Activated CD4-positive, alpha-beta T cell treated with anti-CD3 and anti-CD28 coated beads, Interleukin-2, amount 50 U/mL, for 24 hours (primary cell): ENCODE data around the gene ASIC3.
"Not testable (repeated sequence)": the region's sequence is repeated elsewhere in the genome, so short reads cannot be mapped to it uniquely, and the experiment has no call there.

ENCODE experiments used
- DNase-seq, 2 donors: peaks; one replicate each; pipeline ENCODE4 v3.0.0-alpha.2; 2020; ENCODE audit warnings: low read depth in 1 of 2, low spot score in 1 of 2

The ASIC3 gene

DNA sequence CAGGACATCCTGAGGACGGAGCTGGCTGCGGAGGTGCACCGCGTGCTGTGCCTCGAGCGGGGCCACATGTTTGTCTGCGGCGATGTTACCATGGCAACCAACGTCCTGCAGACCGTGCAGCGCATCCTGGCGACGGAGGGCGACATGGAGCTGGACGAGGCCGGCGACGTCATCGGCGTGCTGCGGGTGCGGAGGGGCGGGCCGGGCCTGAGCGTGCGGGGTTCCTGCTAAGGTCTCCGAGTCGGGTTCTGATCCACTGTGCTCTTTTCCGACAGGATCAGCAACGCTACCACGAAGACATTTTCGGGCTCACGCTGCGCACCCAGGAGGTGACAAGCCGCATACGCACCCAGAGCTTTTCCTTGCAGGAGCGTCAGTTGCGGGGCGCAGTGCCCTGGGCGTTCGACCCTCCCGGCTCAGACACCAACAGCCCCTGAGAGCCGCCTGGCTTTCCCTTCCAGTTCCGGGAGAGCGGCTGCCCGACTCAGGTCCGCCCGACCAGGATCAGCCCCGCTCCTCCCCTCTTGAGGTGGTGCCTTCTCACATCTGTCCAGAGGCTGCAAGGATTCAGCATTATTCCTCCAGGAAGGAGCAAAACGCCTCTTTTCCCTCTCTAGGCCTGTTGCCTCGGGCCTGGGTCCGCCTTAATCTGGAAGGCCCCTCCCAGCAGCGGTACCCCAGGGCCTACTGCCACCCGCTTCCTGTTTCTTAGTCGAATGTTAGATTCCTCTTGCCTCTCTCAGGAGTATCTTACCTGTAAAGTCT, 34.4 kb upstream of the ASIC3 start:
- DNase-seq = peak; percentile 57 to 79

DNA sequence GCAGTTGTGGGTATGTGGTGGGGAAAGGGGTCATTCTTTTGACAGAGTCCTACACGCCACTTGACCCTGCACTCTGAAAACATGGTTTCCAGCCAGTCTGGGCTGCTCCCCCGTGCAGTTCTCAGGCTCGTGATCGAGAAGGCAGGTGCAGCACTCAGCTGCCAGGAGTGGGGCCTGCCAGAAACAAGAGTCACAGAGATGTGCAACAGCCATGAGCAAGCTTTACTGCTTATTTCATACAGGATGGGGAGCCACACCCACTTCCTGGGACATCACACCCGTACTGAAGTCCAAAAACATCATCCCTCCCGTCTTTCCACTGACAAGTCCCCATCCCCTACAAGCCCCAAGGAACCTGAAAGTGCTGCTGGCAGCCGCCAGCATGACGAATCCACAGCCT, 33.4 kb upstream of the ASIC3 start:
- DNase-seq = no peak

DNA sequence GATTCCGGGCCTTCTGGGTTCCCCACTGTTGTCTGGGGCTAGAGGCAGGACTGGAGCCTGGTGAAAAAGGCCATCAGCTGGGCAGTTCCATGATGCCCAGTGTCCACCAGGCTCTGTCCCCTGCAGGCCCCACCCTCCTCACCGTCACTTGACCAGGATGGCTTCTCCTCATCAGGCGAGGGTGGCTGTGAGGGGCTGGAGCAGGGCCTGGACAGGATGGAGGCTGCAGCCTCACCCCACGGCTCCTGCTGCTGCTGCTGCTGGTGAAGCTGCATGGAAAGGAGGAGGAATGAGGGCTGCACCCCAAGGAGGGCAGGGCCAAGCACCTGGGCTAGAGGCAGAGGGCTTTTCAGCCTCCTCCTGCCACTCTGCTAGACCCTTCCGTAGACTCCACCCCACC, 32.4 kb upstream of the ASIC3 start:
- no peak for DNase-seq

DNA sequence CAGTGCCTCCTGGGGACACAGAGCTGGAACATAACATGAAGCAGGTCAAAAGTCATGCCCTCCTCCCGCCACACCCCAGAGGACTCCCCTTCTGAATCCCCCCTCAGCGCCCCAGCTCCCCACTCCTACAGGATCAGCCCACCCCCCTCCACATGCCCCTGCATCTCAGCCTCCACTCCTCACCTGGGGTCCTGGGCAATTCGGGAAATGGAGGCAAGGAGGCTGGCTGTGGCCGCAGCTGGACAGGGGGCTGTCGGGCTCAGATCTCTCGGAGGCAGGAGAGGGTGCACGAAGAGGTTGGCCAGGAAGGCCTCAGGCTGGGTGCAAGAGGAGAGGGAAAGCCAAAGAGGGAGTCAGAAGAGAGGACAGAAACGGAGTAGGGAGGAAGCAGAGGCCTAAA, 31.8 kb upstream of the ASIC3 start:
- DNase-seq = no peak

DNA sequence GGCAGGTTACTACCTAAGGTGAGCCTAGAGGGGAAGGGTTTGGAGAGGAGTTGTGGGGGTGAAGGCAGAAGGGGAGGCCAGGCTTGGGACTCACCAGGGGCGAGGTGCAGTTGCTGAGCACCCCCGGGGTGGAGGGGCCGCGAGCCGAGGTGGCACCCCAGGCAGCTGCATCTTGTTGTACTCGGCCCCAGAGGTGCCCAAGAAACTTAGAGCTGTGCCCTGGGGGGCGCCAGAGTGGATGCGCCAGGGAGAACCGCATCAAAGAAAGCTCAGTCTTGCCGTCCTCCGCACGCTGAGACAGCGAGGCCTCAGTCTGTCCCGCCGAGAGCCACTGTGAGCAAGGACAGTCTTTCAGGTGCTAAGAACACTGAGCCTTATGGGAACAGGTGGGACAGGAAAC, 31.4 kb upstream of the ASIC3 start:
- DNase-seq = no peak

DNA sequence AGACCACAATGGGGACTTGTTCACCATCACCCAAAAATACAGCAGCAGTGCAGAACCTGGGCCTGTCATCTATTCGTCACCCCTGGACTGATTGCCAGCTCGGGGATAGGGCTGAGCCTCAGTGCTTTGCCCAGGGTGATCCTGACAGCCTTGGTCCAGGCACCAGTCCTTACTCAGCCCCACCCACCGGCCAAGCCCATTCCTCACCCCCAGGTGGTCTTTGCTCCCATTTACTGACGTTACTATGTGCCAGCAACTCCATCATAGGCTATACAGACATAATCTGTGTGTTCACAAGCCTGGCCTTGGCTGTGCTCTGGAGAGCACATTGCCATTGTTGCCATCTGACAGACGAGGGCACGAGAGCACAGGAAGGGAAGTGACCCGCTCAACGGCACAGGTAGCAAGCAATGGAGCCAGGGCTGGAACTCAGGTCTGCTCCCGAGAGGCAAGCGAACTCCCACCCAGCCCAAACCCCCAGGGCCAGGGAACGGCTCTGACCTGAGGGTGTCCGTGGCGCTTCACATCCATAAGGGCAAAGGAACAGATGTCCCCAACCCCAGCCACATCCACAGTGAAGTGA, 30.9 kb upstream of the ASIC3 start:
- DNase-seq = no peak

DNA sequence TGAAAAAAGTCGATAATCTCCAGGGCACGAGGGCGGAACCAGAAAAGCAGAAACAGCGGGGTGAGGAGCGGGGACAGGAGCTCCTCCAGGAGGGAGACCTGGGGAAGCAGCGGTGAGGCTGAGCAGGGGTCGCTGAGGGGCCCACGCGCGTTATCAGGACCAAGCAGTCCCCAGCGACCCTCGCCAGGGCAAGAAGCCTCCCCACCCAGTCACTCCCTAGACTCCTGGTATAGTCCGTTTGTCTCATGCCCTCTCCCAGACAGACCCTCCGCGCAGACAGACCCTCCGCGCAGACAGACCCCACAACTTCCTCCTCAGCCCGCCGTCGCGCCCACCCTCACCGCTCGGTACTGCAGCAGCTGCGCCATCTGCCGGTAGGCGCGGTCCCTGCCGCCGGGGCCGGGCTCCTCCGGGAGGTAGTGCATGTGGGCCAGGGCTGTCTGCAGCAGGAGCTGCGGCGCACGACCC, 30.3 kb upstream of the ASIC3 start:
- DNase-seq = peak; percentile 61 to 68

DNA sequence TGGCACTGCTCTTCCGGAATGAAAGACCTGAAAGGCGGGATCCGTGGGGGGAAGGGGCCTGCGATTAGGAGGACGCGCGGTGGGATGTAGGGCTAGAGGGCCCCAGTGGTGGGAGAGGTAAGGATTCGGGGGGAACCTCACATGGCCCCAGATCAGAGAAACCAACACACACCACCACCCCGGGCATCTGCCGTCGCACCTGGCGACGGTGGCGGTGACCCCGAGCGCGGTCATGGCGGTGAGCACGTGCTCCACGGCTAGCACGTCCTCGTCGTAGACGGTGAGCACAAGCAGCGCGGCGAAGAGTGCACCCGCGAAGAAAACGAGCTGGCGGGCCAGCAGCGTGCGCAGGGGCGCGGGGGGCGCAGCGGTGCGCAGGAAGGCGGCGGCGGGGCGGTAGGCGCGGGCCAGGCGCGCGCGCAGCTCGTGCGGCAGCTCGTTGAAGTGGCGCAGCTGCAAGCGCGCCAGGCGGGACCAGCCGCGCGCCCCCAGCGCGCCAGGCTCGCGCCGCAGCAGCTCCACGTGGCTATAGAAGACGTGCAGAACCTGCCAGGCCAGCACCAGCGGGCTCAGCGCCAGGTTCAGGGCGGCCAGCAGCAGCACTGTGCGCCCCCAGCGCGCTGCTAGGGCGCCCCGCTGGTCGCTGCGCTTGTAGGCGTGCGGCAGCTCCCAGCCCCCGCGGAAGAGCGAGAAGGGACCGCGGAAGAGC, 29.8 kb upstream of the ASIC3 start:
- DNase-seq = no peak

DNA sequence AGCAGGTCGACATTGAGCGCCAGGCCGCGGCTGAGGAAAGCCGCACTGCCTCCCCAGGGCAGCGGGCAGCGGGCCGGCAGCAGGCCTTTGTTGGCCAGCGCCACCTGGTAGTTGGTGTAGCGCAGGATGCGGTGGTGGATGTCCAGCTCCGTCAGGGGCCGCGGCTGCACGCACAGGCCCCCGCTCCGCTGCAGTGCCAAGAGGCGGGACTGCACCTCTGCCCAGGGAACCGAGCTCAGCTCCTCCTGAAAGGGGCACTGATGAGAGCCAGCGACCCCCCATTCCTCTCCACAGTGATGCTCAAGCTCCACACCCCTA, 29.2 kb upstream of the ASIC3 start:
- DNase-seq = no peak

DNA sequence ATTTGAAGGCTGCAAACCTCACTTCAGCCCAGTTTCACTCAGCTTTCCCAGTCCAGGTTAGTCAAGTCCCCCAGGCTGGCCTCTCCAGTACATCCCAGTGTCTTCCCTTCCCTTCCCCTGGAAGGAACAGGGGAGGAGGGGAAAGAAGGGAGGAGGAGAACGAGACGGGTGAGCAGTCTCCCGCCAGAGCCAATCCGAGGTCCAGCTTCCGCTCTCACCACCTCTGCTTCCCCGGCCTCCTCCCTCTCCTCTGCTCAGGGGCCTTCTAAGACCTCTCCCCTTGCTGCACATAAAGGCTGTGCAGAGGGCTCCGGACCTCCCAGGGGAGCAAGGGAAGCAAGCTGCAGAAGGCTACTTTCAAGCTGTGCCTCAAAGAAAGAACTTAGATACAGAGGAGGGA, 28.1 kb upstream of the ASIC3 start:
- DNase-seq = no peak

DNA sequence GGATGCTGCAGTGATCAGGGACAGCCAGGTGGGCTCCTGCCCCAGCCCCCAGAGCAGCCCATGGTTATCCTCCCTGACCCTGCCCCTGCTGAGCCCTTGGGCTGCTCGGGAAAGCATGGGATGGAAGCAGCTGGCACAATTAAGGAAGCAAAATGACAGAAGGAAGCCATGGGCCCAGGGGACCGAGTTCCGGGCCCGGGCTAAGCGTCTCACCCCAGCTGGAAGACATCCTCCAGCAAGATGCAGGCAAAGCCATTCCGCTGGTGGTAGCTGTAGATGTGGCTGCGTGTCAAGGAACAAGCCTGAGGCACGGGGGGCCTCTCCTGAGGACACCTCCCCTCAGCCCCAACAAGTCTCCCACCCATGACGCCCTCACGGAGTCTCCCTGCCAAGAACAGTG, 25.1 kb upstream of the ASIC3 start:
- no peak for DNase-seq

DNA sequence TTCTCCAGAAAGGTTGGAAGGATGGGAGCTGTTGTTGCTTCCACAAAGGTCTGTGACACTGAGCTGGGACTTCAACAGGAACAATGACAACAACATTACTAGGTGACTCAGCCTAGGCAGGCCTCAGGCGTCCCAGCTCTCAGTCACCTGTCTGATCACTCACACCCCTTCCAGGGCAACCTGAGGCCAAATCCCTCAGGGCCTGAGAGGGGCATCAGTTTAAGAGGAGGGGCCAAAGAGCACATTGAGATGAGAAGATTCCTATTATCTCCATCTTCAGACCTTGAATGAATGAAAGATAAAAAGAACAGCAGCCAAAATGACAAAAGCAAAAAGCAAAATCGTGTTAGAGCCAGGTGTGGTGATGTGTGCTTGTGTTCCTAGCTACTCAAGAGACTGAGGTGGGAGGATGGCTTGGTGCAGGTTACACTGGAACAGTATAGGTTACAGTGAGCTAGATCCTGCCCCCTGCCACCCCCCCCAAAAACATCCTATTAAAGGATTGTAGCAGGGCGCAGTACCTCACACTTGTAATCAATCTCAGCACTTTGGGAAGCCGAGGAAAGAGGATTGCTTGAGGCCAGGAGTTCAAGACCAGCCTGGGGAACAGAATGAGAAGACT, 23.8 kb upstream of the ASIC3 start, which contains the start of gene ATG9B:
Gene ATG9B (minus strand): TSS at position 60 of the 622 bp plus-strand sequence. CDS start 71 bp downstream, outside the sequence.
- no peak for DNase-seq

DNA sequence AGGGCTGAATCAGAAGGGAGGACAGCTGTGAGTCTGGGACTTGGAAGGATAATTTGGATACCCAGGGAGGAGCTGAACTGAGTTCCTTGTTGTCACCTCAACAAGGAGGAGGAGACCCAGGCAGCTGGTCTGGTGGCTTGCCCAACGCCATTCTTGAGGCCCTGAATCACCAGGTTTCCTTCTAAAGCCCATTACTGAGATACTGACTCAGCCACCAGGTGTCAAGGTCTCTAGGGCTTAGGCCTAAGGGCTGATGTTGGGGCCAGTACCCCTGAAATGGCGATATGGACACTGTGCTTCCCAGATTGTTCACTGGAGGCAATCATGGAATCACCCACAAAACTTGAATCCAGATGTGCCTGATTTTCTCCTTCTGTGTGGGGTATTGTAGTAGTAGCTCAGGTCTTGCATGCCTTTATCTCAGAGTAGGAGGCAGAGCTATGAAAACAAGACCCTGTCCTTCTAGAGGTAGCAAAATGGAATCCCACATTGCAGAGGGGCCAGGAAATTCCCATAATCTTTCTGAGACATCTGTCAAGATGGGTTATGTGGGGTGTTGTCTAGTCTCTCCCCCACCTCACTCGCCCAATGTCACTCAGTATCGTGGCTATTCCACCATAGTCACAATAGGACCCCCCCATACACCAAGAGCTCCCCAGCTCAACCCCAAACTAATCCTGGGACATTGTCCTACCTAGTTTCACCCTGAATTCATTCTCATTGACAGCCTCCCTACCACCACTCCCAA, 22.2 kb upstream of the ASIC3 start:
- DNase-seq = no peak

DNA sequence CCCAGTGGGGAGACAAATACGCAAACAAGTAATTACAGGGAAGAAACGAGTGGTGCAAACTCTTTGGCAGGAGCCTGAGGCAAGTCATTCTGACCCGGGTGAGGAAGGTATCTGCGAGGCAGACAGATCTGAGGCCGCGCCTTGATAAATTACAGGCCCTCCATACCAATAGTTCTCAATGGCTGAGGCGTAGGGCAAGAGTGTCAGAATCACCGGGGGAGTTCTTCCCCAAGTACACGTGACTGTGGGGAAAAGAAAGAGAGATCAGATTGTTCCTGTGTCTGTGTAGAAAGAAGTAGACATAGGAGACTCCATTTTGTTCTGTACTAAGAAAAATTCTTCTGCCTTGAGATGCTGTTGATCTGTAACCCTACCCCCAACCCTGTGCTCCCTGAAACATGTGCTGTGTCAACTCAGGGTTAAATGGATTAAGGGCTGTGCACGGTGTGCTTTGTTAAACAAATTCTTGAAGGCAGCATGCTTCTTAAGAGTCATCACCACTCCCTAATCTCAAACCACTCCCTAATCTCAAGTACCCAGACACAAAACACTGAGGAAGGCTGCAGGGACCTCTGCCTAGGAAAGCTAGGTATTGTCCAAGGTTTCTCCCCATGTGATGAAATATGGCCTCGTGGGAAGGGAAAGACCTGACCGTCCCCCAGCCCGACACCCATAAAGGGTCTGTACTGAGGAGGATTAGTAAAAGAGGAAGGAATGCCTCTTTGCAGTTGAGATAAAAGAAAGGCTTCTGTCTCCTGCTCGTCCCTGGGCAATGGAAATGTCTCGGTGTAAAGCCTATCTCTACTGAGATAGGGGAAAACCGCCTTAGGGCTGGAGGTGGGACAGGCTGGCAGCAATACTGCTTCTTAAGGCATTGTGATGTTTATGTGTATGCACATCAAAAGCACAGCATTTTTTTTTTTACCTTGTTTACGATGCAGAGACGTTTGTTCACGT, 21.3 kb upstream of the ASIC3 start:
- DNase-seq = not testable (repeated sequence)

DNA sequence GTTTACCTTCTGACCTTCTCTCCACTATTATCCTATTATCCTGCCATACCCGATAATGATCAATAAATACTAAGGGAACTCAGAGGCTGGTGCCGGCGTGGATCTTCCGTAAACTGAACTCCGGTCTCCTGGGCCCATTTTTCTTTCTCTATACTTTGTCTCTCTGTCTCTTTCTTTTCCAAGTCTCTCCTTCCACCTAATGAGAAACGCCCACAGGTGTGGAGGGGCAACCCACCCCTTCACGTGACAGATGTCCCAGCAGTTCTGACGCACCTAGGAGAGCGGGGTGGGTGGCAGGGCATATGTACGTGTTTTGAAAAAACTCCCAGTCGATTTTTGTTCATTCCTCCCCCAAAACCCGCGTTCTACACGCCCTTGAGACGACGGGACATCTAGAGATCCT, 20.6 kb upstream of the ASIC3 start:
- not testable (repeated sequence) for DNase-seq

DNA sequence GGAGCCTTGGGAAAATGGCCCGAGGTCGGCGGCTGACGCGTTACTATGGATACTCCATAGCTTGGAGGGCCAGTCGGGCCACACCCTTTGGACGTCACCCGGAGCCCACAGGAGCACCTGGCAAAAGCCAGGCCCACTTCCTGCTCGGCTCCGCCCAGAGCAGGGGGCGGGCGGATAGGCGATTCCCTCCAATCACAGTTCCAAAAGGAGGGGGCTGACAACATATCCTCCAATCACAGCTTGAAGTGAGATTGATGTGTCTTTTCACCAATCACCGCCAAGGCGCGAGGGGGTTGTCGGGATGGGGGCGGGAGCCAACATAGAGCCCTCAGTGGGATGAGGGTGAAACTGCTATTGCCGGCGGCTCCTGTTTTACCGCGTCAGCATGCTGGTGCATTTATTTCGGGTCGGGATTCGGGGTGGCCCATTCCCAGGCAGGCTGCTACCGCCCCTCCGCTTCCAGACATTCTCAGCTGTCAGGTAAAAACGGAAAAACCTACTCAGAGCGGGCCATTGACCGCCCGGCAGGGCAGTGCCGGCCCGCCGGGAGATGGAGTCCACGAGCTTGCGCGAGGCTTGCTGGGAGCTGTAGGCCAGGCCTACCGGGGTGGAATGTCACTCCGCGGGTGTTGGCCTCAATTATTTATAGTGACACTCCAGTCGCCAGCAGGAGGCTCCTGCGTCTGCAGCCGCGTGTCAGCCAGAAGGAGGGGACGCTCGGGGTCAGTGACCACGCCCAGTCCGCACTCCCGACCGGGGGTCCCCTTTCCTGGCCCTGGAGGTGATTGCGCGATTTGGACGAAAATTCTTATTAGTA, 20.0 kb upstream of the ASIC3 start, which contains the start of gene ABCB8:
Gene ABCB8 (plus strand): TSS at position 320 of the 817 bp plus-strand sequence. CDS start 66 bp downstream, at position 386.
- DNase-seq = peak; percentile 92 to 99

DNA sequence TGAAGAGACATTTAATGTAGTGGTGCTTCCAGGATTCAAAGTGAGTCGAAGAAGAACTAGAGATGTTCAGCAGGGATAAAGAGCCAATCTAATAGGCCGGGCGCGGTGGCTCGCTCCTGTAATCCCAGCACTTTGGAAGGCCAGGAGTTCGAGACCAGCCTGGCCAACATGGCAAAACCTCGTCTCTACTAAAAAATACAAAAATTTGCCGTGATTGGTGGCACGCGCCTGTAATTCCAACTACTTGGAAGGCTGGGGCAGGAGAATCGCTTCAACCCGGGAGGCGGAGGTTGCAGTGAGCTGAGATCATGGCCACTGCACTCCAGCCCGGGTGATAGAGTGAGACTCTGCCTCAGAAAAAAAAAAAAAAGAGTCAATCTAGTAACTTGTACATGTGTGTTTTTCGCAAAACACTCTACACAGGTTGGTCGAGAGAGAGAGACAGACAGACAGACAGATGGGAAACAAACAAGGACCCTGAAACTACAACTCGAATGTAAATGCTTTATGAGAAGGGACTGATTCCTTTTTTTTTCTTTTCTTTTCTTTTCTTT, 19.3 kb upstream of the ASIC3 start:
- no peak for DNase-seq

DNA sequence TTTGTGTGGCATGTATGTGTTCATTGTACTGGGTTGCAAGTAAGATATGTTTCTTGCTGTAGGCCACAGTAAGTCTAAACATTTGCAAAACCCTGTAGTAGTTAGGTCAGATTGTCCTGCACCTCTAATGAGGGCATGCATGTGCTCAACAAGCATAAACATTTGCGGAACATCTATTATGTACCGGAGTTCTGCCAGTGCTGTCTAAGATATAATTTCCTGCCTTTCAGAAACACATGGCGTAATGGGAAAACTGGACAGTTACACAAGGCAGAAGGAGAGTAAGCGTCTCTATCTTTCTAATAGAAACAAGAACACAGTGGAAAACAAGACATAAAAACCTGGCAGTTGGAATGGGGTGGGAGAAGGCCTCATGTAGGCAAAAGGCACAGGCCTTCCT, 17.3 kb upstream of the ASIC3 start:
- DNase-seq = no peak
